Stomach (tissue), 9 donors: ENCODE measurements around the gene FBP2. TPM values are rescaled to one million over a fixed set of nuclear protein-coding genes. Genes with fewer than 3 reads are reported as not detected.

Experiments
- DNase-seq, 2 donors: peaks; one replicate each; pipeline versions ENCODE4 v3.0.0 to v3.0.0-alpha.2; 2013 to 2019
- H3K27ac ChIP-seq, 5 donors: fragments of 200-600 bp in 4 of 5; sonication (generic) in 4 of 5; one replicate each; pipeline ENCODE4 v1.5.1; 2013 to 2019; ENCODE audit warnings: mild to moderate bottlenecking in 1 of 5, moderate library complexity in 1 of 5
- H3K27me3 ChIP-seq, 3 donors: fragments of 200-600 bp; sonication (generic); one replicate each; pipeline ENCODE4 v1.5.1; 2017 to 2019; ENCODE audit warnings: mixed run types in 1 of 3
- H3K36me3 ChIP-seq, 4 donors: fragments of 200-600 bp; sonication (generic); 1 replicate in 3 of 4; 2 replicates in 1 of 4; pipeline ENCODE4 v1.5.1; 2016 to 2019
- H3K4me1 ChIP-seq, 4 donors: fragments of 200-600 bp; sonication (generic); one replicate each; pipeline ENCODE4 v1.5.1; 2016 to 2019
- H3K4me3 ChIP-seq, 4 donors: fragments of 200-600 bp; sonication (generic) in 3 of 4; one replicate each; pipeline ENCODE4 v1.5.1; 2016 to 2019; ENCODE audit warnings: mild to moderate bottlenecking in 1 of 4
- H3K9me3 ChIP-seq, 4 donors: fragments of 200-600 bp; sonication (generic); one replicate each; pipeline ENCODE4 v1.5.1; 2016 to 2019
- EP300 ChIP-seq: sonication (generic); formaldehyde crosslinking; IDR thresholded peaks from one replicate; pipeline ENCODE4 v1.6.1; 2017; ENCODE audit warnings: antibody characterized with exemption
- POLR2A ChIP-seq, 4 donors: fragments of 450-650 bp; IDR thresholded peaks; one replicate each; pipeline ENCODE4 v1.6.1; 2016; ENCODE audit warnings: antibody characterized with exemption in 4 of 4, control low read depth in 2 of 4, mild to moderate bottlenecking in 1 of 4, moderate library complexity in 1 of 4
- POLR2AphosphoS5 ChIP-seq, 3 donors: sonication (generic); formaldehyde crosslinking; IDR thresholded peaks; one replicate each; pipeline ENCODE4 v1.6.1; 2016; ENCODE audit warnings: antibody characterized with exemption in 3 of 3
- WGBS, 5 donors: extraction: QIAGEN DNeasy Blood & Tissue Kit in 3 of 5; methylation state at CpG; one replicate each; pipeline versions ENCODE4 v1.1.5 to v1.1.7; 2013 to 2018; 5-methylcytosine and 5-hydroxymethylcytosine counted together
- intact Hi-C: fragments of 100-400 bp; cut with DNase I; formaldehyde crosslinking; loops from one replicate; pipeline ENCODE4 v1.15.1; 2023; ENCODE audit warnings: low total_unique reads
- polyA plus RNA-seq, 3 donors: library from polyadenylated mRNA; stranded (reverse); fragments of 200-250 nt; gene quantifications; one replicate each; pipeline ENCODE4 v1.2.3, GENCODE V29; 2013
- total RNA-seq, 5 donors: library from RNA; depleted of rRNA; stranded (reverse); fragments of >200 nt; gene quantifications; one replicate each; pipeline versions ENCODE4 v1.1.0 to v1.2.3, GENCODE V29; 2014 to 2016
- TF ChIP-seq, protein P1 (sequence below), 7 experiments: fragments of 450-650 bp in 4 of 7; fragments of 200-600 bp in 3 of 7; sonication (generic) in 3 of 7; IDR thresholded peaks; one replicate each; pipeline ENCODE4 v1.5.1; 2016 to 2019; ENCODE audit warnings: antibody characterized with exemption in 7 of 7, control low read depth in 2 of 7, mild to moderate bottlenecking in 1 of 7
- donor health status: healthy with polysubstance abuse.
- donor health status: Bipolar disorder and iron deficiency.
- donor health status: healthy.

The FBP2 gene
- total and polyA plus RNA-seq, 8 donors: 15.6 to 86.4 (median 29.3) TPM; not detected in 1

- DNase-seq: no peak
- no peak overlapping the region for H3K4me3 ChIP-seq
- no peaks in the 10 kb centered on the region for H3K36me3 ChIP-seq
- H3K4me1 ChIP-seq: peaks cover 0 to 9% (median 6%) of the 10 kb centered on the region in 4 donors
- TF ChIP-seq POLR2AphosphoS5 (IDR thresholded peaks at IDR 0.05) (no peak), POLR2A (IDR thresholded peaks at IDR 0.05) (no peak), EP300 (no peak)
- TF ChIP-seq, protein P1, sequence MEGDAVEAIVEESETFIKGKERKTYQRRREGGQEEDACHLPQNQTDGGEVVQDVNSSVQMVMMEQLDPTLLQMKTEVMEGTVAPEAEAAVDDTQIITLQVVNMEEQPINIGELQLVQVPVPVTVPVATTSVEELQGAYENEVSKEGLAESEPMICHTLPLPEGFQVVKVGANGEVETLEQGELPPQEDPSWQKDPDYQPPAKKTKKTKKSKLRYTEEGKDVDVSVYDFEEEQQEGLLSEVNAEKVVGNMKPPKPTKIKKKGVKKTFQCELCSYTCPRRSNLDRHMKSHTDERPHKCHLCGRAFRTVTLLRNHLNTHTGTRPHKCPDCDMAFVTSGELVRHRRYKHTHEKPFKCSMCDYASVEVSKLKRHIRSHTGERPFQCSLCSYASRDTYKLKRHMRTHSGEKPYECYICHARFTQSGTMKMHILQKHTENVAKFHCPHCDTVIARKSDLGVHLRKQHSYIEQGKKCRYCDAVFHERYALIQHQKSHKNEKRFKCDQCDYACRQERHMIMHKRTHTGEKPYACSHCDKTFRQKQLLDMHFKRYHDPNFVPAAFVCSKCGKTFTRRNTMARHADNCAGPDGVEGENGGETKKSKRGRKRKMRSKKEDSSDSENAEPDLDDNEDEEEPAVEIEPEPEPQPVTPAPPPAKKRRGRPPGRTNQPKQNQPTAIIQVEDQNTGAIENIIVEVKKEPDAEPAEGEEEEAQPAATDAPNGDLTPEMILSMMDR (IDR thresholded peaks at IDR 0.05): no peak
- intact Hi-C loops: no loop called here
- no peak overlapping the region for H3K27ac ChIP-seq
- H3K9me3 ChIP-seq: no peaks in the 10 kb centered on the region
- no peaks in the 10 kb centered on the region for H3K27me3 ChIP-seq
- WGBS, 5 donors: 79 to 88% (median 86%) methylated on average over 10 of the region's 10 CpGs
Observed at GRCh38 chr9:94533601-94534000, 60.0 kb downstream of the FBP2 start.

DNA sequence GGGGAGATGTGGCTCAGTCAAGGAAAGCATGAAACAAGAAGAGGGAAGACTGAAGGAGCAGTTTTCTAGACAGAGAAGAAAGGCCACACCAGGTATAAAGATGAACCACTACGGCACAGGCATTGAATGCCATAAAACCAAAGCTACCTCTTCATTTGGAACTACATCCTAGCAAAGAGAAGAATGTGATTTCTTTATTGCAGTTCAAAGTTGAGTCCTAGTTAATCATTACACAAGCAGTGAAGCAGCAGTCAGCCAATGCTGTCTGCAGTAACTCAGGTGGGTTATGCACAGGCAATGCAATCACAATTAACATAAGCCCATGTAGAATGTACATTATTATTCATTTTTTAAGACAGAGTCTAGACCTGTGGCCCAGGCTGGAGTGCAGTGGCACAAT is 60.5 kb downstream of the FBP2 start:
- H3K27me3 ChIP-seq: no peaks in the 10 kb centered on the region
- no peak overlapping the region for H3K4me3 ChIP-seq
- H3K9me3 ChIP-seq: no peaks in the 10 kb centered on the region
- peaks cover 0 to 9% (median 6%) of the 10 kb centered on the region in 4 donors for H3K4me1 ChIP-seq
- TF ChIP-seq, protein P1 (IDR thresholded peaks at IDR 0.05): no peak
- TF ChIP-seq POLR2A (IDR thresholded peaks at IDR 0.05): no peak
- TF ChIP-seq EP300: no peak
- no peak for TF ChIP-seq POLR2AphosphoS5 (IDR thresholded peaks at IDR 0.05)
- intact Hi-C loops: no loop called here
- H3K27ac ChIP-seq: no peak overlapping the region
- H3K36me3 ChIP-seq: no peaks in the 10 kb centered on the region
- 44 to 80% (median 56%) methylated on average over 1 of the region's 1 CpG for WGBS, 5 donors
- peak in 1 of 2 donors; percentile 45 for DNase-seq

DNA sequence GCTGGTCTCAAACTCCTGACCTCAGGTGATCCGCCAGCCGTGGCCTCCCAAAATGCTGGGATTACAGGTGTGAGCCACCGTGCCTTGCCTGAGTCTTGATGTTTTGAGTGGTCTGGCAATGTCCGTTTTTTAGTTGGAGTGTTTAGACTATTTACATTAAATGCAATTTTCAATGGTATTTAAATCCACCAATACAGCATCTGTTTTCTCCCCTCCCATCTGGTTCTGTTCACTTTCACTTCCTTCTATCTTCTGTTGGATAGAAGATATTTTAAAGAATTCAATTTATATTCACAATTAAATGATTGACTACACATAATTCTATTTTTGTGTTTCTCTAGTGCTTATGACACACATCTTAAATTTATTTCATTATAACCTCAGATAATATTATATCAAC is 64.7 kb downstream of the FBP2 start:
- TF ChIP-seq POLR2AphosphoS5 (IDR thresholded peaks at IDR 0.05): no peak
- TF ChIP-seq EP300: no peak
- no peak for TF ChIP-seq POLR2A (IDR thresholded peaks at IDR 0.05)
- TF ChIP-seq, protein P1 (IDR thresholded peaks at IDR 0.05): no peak
- no peak for DNase-seq
- 85 to 93% (median 91%) methylated on average over 4 of the region's 4 CpGs for WGBS, 5 donors
- Histone ChIP-seq H3K36me3 (no peaks in the 10 kb centered on the region), H3K27me3 (no peaks in the 10 kb centered on the region), H3K4me1 (peaks cover 0 to 9% (median 6%) of the 10 kb centered on the region in 4 donors), H3K27ac (no peak overlapping the region), H3K4me3 (no peak overlapping the region), H3K9me3 (no peaks in the 10 kb centered on the region)
- intact Hi-C loops: no loop called here

GRCh38 chr9:94526951-94527350 is 66.7 kb downstream of the FBP2 start:
- intact Hi-C loops: no loop called here
- WGBS, 5 donors: 64 to 83% (median 80%) methylated on average over 1 of the region's 1 CpG
- H3K27me3 ChIP-seq: no peaks in the 10 kb centered on the region
- H3K36me3 ChIP-seq: no peaks in the 10 kb centered on the region
- H3K4me1 ChIP-seq: no peaks in the 10 kb centered on the region
- DNase-seq: no peak
- H3K4me3 ChIP-seq: no peak overlapping the region
- no peaks in the 10 kb centered on the region for H3K9me3 ChIP-seq
- TF ChIP-seq, protein P1 (IDR thresholded peaks at IDR 0.05): no peak
- no peak for TF ChIP-seq EP300
- TF ChIP-seq POLR2AphosphoS5 (IDR thresholded peaks at IDR 0.05): no peak
- no peak for TF ChIP-seq POLR2A (IDR thresholded peaks at IDR 0.05)
- H3K27ac ChIP-seq: no peak overlapping the region
